GM04504 (cell line): ENCODE results near the gene HS6ST1.
A peak's percentile ranks its signal among the peaks of the same experiment; 100 is the strongest.

ENCODE experiments used
- DNase-seq: peaks from one replicate; pipeline ENCODE4 v3.0.0-alpha.2; 2012; ENCODE audit warnings: low read depth

Gene HS6ST1

GRCh38 chr2:128318776-128319464, at the start of gene HS6ST1:
TSS of gene HS6ST1 (minus strand) at chr2:128318868. CDS start at chr2:128318563, 305 bp downstream.
- peak; percentile 61 for DNase-seq

DNA sequence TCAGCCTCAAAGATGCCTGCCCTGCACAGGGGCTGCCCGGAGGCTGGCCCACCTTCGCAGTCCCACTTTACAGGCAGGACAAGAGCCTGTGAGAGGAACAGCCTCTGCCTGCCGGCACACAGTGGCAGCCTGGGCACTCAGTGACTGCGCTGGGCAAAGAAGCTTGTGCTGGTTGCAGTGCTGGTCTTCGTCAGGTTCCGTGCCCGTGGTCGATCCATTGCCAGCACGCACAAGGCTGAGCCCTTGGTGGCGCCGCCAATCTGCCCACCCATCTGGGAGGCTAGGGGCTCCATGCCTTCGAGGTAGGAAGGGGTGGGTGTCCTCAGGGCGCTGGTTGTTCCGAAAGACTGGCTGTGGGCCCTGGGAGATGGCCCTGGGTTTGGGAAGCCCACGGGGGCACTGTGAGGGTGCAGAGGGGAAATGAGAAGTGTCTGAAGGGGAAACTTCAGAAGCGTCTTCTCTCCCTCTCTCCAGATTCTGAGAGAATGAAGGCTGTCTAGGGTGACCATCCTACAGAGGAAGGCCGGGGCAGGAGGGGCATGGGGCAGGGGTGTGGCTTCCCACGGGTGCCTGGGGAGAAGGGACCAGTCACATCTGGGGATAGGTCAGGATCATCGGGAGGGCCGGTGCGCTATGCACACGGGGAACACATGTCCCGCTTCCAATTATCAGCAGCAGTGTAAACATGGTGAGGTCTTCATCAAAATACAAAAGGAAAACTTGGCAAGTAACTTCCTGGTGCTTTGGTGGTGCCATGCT, 49.1 kb upstream of the HS6ST1 start:
- no peak for DNase-seq

DNA sequence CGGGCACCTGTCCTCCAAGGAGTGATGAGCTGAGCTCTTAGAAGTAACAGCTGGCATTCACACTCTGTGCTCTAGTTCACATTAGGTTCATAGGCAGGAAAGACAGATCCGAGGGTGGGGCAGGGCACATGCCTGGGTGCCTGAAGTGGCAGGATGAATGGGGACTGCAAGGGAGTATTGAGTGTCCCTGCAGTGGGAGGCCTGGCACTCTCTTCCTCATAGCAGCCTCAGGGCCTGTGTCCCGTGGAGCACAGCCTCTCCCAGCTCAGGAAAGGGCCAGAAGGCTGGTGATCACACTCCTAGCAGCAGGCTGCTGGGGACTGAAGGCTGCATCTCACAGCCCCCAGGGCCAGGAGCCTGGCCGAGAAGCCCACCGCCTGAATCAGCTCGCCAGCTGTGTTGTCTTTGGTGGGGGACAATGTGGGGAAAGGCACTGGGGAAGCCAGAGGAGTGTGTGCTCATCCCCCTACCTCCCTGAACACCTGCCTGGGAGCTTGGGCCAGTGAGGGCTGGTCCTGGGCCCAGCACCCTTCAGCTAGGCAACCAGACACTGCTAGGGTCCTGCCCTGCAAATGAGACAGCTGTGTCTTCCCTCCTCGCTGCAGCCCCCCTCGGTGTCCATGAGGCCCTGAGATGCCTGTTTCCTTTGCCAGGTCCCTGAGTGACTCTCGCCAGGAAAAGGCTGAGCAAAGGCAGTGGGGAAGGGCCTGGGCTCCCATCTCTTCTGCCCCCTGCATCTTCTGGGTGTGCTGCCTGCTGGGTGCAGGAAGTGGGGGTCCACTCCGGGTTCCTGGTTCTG, 48.2 kb upstream of the HS6ST1 start:
- no peak for DNase-seq

DNA sequence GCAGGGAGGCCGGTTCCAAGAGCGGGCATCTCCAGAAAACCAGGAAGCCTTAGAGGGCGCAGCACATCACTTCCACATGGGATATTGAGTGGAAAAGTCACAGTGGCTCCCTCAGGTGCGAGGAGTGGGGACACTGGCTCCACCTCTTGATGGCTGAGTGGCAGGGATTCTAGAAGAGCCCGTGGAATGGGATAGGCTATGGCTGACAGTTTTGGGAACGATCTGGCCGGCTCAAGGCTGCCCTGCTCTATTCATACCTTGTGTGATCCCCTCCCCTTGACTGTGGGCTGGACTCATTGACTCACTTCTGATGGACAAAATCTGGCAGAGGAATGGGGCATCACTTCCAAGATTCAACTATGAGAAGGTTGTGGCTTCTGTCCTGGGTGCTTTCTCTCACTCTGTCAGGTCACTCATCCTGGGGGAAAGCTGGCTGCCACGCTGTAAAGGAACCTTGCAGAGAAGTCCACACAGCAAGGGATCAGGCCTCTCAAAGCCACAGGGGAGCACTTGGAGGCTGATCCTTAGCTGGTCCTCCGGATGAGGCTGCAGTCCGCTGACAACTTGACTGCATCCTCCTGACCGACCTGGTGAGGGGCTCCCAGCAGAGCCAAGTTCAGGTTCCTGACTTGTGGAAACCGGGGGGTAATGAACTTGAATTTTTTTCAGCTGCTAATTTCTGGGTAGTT, 46.7 kb upstream of the HS6ST1 start:
- DNase-seq = no peak

DNA sequence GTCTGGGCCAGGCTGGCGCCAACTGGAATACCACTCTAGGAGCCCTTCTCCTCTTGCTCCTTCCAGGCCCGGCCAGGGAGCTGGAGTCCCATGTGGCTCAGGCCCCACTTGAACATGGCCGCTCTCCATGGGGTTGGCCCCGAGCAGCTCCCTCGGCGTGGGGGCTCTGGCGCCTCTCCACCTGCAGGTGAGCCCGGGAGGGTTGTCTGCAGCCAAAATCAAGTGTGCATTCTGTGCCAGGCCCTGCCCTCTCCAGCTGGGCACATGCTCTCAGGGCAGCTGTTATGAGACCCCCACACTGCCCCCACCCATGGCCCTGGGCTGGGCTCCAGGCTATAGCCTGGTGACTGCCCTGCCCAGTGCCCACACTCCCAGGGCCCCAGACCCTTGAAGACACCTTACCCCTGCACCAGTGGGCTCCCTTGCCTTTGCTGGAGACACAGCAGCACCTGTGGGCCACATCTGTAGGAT, 45.8 kb upstream of the HS6ST1 start:
- DNase-seq = no peak

DNA sequence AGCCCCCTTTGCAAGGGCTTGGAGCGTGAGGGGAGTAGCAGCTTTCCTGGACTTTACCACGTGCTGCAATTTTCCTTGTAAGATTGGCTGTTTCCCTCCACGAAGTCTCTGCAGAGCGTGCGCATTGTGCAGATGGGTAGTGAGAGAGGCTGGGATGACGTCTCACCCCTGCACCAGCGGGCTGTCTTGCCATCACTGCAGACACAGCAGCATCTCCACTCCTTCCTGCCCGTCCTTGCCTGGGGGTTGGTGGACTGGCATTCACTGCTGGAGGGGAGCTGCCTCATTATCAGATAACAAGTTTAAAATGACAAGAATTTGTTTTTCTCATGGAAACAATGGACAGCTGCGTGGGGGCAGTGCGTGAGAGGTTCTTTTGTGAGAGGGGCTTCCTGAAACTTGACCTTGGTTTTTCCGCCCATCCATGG, 45.3 kb upstream of the HS6ST1 start:
- DNase-seq = no peak

DNA sequence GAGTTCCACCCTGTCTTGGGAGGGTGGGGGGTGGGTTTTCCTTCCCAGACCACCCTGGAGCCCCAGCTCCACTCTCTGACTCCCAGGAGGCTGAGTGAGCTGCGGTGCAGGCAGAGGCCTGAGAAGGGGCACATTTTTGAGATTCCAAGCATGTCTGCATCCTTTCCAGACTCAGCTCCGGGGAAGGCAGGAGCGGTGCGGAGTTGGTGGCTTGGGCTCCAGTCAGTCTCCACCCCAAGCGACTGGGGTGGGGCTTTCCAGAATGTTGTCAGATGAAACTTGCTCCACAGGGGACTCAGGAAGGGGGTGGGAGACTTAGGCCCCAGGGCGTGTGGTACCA, 44.2 kb upstream of the HS6ST1 start:
- peak; percentile 62 for DNase-seq

GRCh38 chr2:128362176-128362888, 43.7 kb upstream of the HS6ST1 start:
- no peak for DNase-seq

GRCh38 chr2:128361376-128362131, 42.9 kb upstream of the HS6ST1 start:
- no peak for DNase-seq

- no peak for DNase-seq
Observed at GRCh38 chr2:128360711-128361110, 42.0 kb upstream of the HS6ST1 start.

DNA sequence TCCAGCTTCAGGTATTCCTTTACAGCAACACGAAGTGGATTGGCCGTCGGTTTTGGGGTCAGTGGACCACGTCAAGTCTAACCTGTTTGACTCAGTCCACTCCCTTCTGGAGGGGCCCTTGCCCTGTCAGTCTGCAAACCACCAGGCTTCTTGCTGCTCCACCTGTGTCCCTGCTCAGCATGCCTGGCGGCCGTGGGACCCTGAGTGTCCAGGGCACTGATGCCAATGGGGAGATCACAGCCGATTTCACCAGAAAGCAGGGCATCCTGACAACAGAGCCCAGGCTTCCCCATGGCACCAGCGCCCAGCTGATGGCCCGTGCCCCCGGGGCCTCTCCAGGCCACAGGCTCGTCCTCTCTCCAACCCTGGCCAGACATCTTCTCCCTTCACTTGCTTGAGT, 41.2 kb upstream of the HS6ST1 start:
- DNase-seq = no peak

DNA sequence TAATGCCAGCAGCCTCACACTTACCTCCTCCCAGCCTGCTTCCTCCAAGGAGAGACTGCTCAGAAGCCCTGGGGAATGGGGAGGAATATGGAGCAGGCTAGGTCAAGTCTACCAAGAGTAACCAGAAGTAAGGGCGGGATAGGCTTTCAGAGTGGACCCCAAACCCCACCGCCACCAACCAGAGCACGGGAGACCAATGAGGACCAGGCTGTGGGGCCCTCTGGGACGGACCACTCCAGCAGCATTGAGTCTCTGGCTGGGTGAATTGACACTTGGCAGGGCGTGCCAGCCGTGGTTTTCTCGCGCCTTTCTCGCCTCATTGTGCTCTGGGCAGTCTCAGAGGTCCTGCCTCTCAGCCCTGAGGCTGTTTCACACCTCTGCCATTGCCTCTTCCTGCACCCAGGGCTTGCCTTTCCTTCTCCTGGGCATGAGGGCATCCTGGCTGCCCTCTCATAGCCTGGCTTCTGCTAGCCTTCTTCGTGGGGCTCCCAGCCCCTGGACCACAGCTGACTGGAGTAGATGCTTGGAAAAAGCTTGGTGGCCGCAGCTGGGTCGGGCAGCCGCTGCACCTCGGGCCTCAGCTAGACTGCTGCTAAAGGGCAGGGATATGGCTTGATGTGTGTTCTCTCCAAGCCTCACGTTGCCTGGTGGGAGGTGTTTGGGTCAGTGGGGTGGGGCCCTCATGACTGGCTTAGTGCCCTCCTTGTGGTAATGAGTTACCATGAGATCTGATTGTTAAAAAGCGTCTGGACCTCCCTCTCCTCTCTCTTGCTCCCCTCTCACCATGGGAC, 40.5 kb upstream of the HS6ST1 start:
- DNase-seq = no peak

DNA sequence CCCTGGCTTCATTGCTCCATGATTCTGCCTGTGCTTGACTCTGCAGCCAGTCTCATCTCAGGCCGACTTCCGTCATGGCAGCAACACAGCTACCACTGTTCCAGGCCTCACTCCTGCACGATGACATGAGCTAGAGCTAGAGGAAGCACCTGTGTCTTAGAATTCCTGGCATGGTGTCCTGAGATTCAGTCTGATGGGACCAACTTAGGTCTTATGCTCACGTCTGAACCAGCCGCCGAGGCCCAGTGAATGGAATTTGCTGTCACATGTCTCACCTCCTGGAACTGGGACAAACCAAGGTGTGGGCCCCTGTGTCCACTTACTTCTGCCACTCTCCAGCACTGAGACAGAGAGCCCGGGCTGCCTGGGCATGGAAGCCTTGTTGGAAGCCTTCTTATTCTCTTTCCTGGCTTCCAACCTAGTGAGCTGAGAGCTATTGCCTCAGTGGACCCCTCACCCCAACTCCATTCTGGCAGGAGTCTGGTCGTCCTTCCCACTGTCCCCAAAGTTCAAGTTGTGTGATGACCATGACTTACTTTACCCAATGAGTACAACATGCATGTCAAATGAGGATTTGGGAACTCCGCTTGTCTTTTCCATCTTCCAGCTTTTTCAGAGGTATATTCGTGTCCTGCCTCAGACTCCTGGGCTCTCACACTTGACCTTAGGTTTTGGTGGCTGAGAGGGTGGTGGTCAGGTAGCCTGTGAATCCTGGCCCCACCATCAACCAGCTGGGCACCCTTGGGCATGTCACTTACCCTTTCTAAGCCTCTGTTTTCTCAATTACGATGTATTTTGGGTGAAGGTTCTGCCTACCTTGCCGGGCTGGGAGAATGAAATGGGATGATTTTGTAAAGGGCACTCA, 39.1 kb upstream of the HS6ST1 start:
- no peak for DNase-seq

DNA sequence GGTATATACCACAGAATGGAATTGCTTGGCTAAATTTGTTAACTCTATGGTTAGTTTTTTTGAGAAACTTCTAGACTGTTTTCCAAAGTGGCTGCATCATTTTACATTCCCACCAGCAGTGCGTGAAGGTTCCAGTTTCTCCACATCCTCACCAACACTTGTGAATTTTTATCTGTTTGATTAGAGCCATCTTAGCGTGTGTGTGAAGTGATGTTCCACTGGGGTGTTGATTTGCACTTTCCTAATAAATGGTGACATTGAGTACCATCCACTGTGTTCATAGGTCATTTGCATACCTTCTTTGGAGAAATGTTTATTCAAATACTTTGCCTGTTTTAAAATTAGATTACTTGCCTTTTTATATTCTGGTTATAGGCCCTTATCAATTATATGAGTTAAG, 37.5 kb upstream of the HS6ST1 start:
- no peak for DNase-seq

- DNase-seq = no peak
Observed at GRCh38 chr2:128354726-128355470, 36.2 kb upstream of the HS6ST1 start.

- no peak for DNase-seq
Observed at GRCh38 chr2:128354161-128354560, 35.5 kb upstream of the HS6ST1 start.

DNA sequence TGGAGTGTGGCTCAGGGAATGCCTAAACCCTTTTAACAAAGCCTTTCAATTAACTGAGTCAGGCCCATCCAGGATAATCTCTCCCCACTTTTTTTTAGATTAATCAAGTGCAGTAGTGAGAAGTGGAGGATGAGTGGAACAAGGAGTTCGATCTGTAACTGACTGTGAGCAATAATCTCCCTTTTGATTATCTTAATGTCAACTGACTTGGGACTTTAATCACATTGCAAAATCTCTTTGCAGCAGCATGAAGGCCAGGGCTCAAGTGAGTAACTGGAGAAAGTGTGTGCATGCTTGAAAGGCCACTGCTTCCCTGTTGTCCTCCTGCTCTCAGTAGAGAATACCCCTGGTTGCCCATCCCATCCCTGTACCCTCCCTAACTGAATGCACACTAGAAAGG, 32.1 kb upstream of the HS6ST1 start:
- no peak for DNase-seq

GRCh38 chr2:128348701-128349100, 30.0 kb upstream of the HS6ST1 start:
- no peak for DNase-seq
